Inflammatory macrophage (primary cell): ENCODE measurements around the gene SVOP.
"Not testable (repeated sequence)": the region's sequence is repeated elsewhere in the genome, so short reads cannot be mapped to it uniquely, and the experiment has no call there.

Experiments
- DNase-seq, 2 donors: peaks; one replicate each; pipeline ENCODE4 v3.0.0-alpha.2; 2020 to 2022
- total RNA-seq, 18 experiments: gene quantifications; one replicate each; lab custom pipeline; 2026; ENCODE audit warnings: mixed read lengths in 6 of 18, inconsistent platforms in 2 of 18; lab: John Stamatoyannopoulos, UW

Gene SVOP, protein sequence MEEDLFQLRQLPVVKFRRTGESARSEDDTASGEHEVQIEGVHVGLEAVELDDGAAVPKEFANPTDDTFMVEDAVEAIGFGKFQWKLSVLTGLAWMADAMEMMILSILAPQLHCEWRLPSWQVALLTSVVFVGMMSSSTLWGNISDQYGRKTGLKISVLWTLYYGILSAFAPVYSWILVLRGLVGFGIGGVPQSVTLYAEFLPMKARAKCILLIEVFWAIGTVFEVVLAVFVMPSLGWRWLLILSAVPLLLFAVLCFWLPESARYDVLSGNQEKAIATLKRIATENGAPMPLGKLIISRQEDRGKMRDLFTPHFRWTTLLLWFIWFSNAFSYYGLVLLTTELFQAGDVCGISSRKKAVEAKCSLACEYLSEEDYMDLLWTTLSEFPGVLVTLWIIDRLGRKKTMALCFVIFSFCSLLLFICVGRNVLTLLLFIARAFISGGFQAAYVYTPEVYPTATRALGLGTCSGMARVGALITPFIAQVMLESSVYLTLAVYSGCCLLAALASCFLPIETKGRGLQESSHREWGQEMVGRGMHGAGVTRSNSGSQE
- 0 to 0.16 (median 0.05) reads per million in 18 experiments for total RNA-seq

DNA sequence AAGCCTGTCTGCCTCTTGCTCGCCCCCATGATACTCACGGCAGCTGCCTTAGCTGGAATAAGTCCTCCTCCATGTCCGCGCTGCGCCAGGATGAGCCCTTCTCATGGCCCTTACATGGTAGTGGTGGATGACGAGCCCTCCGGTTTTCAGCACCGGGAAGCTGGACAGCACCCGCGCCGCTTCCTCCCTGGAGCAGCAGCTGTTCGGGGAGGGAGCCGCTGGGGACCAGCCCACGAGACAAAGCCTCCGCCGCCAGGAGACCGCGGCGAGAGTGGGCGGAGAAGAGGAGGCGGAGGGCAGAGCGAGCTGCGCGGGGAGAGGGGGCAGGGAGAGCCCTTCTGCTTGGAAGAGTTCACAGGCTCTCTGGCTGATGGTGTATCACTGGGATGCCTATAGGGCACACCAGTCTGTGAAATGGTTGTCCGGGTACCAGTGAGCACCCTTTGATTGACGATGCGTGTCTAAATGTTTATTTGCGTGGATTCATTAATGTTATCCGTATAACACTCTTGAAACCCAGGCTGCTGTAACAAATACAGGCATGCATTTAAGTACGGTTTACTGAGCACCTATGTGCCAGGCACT, at the start of gene SVOP:
Gene SVOP, minus strand, starts transcription at position 273 of the 585 bp plus-strand sequence. Its CDS starts 200 bp downstream, at position 73.
- DNase-seq, result peak; percentile 70 to 85

DNA sequence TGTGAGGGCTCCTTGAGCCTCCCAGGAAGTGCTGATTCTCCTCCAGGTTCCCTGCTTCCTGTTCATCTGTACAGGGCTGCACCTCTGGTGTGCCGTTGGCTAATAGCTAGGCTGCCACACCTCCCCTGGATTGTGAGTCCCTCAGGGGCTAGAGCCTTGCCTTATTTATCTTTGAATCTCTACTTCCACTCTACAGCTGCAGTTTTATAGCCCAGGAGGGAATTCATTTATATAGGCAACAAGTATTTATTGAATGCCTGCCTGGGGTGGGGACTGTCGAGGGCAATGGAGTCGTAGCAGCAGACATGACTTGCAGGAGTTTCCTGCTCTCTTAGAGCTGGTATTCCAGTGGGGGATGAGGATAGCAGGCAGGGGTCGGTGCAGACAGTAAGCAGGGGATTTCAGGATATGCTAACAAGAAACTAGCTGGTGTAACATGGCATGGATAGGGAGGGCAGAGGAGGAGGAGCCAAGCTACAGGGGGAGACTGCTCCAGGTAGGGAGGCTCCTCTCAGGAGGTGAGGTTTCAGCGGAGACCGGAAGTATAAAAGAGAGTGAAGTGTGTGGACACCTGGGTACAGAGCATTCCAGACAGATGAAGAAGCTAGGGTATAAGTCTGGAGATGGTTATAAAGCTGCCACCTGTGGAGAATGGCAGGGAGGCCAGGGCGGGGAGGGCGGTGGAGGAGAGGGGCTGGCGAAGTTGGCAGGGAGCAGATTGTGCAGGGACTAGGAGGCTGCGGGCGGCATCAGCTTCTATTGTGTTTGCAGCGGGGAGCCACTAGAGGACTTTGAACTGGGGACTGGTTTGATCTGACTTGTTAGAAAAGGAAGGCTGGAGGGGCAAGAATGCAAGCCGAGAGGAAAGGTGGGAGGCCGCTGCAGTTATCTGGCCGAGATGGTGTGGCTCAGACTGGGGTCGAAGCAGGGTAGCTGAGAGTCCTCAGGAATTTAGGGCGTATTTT, 48.7 kb upstream of the SVOP start:
- no peak for DNase-seq

DNA sequence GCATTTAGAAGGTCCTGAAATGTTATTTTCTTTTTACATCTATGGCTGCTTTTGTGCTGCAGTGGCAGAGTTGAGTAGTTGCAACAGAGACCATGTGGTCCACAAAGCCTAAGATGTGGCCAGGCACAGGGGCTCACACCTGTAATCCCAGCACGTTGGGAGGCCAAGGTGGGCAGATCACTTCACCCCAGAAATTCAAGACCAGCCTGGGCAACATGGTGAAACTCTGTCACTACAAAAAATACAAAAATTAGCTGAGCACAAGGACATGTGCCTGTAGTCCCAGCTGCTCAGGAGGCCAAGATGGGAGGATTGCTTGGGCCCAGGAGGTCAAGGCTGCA, 45.0 kb upstream of the SVOP start:
- no peak for DNase-seq

DNA sequence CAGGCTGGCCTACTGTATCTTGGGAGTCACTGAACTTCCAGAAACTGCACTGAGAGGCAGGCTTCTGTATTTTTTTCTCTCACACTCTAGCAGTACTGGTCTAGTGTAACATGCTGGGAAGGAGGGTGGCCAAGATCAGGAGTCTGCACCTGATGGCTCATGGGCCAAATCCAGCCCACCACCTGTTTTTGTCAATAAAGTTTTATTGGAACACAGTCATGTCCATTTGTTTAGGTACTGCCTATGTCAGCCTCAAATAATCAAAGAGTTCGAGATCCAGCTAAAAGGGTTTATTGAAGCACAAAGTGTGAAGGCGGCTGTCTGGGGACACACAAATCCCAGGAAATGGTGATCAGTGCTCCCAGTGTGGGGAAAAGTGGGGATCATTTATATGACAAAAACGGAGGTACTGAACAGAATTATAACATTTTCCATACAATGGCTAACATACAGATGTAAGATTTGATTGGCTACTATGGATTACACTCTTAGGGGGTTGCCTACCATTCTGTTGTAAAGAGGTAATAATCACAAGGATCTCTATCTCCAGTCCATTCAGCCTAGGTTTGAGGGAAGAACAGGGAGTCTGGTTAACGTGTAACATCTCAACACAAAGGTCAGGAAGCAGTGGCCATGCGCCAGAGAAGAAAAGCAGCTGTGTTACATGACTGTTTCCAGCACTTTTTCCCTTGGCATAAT, 44.4 kb upstream of the SVOP start:
- no peak for DNase-seq

DNA sequence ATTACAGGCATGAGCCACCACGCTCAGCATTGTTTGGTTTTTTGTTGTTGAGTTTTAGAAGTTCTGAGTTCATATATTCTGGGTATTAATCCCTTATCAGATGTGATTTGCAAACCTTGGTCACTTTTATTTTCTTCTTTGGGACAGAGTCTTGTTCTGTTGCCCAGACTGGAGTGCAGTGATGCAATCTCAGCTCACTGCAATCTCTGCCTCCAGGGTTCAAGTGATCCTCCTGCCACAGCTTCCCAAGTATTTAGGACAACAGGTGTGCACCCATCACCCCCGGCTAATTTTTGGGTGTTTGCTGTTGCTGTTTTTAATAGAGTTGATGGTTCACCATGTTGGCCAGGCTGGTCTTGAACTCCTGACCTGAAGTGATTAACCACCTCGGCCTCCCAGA, 43.3 kb upstream of the SVOP start:
- no peak for DNase-seq

DNA sequence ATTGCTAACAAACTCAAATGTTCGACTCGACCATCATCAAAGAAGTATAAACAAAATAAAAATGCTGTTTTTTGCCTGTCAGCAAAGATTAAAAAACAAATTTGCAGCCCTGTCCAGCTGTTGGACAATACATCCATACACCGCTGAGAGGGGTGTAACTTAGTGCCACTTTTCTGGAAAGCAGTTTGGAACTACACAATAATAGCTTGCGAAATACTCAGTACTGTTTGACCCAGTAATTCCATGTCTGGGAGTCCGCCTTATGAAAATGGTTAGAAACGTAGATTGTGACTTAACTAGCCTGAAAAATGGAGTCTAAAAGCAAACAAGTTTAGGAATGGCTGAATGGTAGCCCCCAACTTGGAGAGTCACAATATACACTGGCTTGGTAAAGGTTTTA, 37.9 kb upstream of the SVOP start:
- no peak for DNase-seq

DNA sequence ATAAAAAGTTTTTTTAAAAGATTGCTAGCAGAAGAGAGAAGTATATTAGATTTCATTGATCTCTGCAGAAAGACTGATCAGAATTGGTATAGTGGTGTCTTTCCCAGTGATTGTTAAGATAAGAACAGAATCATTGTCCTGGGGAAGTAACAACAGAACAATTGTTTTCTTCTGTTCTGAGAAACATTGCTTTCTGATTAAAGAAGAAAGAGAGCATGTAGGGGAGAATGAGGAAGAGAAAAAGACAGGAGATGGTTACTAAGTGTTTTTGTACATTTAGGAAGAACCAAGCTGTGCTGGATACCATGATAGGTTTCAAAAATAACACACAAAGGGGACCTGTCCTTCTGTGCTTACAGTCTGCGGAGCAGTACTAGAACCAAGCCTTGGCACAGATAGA, 36.5 kb upstream of the SVOP start:
- DNase-seq, result no peak

DNA sequence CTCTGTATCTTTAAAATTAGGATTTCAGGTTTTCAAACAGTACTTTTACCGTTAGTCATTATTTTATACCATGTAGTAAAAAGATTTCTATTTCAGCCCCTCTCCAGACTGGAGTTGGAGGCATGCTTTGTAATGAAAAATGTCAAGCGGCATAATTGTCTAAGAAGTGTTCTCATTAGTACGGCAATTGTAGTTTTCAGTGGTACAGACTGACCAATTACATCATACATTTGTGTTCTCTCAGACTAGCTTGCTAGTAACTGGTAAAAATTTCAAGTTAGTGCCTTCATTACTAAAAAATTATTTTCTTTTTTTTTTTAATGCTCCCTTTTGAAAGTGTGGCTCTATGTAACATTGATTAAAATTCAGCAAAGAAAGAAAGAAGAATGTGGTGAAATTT, 36.0 kb upstream of the SVOP start:
- no peak for DNase-seq

DNA sequence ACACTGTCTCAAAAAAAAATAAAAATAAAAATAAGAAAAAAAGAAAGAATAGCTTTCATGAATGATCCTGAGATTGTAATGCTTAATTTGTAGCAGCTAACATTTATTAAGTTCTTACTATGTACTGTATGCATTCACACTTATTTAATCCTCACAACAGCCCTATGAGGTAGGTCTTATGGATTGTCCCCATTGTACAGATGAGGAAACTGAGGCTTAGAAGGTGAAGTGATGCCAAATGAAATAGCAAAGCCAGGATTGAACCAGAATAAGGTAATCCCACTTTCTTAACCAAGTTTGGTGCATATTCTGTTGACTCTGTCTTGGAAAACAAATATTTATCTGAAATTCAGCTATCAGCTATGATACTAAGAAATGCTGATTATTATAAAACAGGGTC, 33.7 kb upstream of the SVOP start:
- no peak for DNase-seq

DNA sequence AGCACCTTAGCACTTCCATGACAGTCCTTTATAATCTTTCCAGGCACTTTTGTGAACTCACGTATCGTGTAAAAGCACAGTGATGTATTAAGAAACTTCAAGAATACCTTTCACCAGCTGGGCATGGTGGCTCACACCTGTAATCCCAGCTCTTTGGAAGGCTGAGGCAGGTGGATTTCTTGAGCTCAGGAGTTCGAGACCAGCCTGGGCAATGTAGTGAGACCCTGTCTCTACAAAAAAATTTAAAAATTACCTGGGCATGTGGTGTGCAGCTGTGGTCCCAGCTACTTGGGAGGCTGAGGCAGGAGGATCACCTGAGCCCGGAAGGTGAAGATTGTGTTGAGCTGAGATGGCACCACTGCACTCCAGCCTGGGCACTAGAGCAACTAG, 33.3 kb upstream of the SVOP start:
- DNase-seq, result not testable (repeated sequence)

DNA sequence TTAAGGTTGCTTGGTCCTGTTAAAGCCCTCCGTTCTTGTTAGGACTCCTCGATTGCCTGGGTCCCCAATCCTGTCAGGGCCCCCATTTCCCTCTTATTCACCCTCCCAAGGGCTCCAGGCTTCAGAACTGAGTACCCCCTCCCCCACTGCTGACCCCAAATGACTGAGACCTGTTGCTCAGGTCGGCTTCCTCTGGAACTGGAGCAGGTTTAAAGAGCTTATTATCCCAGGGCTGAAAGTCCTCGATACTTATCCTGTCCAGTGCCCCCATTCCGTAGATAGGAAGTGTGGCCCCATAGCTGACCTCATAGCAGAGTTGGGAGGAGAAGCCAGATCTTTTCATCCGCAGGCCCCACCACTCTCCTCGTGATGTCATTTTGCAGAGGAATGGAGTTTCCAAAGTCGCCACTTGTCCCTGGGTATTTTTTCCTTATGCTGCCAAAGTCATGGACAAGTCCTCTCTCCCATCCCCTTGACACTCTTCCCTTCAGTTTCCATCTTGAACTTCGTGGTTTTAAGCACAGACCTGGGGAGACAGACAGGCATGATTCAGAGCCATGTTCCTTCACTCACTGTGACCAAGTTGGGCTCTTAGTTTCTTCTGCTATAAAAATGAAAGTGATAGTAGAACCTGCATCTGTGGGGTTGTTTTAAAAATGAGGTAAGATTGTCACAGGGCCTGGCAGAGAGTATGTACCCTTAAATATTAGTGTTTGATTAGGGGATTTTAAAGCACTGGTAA, 32.7 kb upstream of the SVOP start:
- peak in 1 of 2 donors; percentile 13 for DNase-seq

DNA sequence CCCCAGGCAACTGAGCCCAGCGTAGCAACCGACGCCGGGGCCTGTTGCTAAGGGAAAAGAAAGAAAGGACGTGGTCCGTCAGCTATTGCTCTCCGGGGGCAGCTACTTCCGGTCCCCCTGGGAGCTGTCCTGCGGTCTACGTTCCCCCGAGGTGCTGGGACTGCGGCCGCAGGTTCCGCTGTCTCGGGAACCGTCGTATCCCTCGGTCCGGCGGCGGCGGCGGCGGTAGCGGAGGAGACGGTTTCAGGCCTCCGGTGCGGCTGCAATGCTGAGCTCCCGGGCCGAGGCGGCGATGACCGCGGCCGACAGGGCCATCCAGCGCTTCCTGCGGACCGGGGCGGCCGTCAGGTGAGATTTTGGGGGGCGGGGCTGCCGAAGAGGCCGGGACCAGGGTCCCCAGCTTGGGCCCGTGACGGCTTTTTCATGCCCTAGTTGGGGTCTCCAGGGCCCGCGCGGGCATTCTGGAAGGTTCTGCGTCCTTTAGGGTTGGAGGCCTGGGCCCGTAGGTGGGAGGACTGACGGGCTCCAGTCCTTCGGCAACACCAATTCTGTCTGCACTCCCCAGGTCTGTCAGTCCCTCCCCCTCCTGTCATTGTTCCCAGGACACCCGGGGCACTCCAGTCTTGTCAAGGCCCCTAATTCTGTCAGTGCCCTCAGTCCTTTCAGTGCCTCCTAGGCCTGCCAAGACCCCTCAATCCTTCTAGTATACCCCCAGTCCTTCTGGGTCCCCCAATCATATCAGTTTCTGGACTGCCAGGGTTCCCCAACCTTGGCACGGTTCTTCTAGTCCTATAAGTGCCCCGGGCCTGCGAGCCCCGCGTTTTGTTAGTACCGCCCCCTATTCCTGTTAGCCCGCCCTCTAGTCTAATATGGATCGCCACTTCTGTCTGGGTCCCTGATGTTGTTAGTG, 31.8 kb upstream of the SVOP start, which contains the start of gene USP30:
Gene USP30, plus strand, starts transcription at position 163 of the 910 bp plus-strand sequence. Its CDS starts 103 bp downstream, at position 266.
- peak; percentile 89 for DNase-seq

DNA sequence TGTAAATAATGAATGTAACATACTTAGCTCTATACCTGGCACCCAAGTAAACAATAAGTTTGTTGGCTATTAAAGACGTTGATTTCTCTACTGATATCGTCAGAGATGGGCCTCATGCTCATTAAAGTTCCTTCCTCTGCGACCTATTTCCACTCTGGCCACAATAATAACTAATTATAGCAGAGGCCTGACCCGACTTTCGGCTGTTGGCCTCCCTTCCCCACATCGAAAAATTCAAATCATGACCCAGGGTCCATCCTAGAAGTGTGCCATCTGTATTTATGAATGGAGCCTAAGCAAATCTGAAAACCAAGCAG, 31.2 kb upstream of the SVOP start:
- DNase-seq, result no peak

DNA sequence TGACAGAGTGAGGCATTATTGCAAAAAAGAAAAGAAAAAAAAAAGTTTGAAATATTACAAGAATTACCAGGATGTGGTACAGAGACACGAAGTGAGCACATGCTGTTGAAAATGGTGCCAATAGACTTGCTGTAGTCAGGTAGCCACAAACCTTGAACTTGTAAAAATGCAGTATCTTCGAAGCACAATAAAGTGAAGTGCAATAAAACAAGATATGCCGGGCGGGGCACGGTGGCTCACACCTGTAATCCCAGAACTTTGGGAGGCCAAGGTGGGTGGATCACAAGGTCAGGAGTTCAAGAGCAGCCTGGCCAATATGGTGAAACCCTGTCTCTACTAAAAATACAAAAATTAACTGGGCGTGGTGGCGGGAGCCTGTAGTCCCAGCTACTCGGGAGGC, 28.9 kb upstream of the SVOP start:
- peak in 1 of 2 donors; percentile 8 for DNase-seq

DNA sequence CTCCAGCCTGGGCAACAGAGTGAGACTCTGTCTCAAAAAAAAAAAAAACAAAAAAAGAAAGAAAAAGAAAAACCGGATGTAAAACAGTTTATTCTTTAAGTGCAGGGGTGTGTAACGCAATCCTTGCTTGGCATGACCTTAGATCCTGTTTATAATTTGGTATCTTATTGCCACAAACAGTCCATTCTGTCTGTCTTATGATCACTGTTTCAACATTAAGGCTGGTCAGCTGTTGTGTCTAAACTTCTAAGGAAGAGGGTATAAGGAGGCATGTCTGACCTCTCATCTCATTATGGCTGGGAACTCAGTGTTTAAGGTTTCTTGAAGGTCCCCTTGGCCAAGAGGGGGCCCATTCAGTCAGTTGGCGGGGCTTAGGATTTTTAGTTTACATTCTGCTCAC, 27.8 kb upstream of the SVOP start:
- DNase-seq, result peak; percentile 66 to 72

DNA sequence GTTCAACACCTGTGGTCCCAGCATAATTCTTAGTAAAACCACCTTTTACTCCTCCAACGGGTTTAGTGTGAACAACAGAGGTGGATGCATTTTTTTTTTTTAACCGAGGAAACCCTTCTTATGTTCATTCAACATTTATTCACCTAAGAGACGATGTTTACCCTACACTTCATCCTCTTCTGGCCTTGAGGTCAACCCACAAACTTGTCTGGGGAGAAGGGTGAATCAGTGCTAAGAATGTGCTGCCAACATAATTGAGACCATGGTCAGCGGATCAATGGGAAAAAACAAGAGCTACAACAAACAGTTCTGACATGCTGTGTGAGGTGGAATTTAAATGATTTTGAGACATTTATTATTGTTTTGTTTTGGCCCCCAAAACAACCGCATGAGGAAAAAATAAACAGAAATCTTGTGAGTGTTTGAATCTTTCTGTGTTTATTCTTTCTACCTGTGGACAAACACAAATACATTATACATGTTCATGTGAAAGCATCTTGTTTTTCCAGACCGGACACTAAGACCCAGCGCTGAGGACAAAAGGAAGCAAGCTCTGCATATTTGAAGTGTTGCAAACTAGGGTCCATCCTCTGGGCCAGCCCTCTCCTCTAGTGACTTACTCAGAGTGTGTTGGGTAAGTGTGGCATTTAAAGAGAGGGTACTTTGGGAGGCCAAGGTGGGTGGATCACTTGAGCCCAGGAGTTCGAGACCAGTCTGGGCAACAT, 26.4 kb upstream of the SVOP start:
- no peak for DNase-seq

DNA sequence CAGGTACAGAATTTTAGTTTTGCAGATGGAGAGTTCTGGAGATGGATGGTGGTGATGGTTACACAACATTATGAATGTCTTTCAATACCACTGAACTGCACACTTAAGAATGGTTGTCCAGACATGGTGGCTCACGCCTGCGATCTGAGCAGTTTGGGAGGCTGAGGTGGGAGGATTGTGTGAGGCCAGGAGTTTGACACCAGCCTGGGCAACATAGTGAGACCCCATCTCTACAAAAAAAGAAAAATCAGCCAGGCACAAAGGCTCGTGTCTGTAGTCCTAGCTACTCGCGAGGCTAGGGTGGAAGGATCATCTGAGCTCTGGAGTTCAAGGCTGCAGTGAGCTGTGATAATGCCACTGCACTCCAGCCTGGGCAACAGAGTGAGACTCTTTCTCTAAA, 23.4 kb upstream of the SVOP start:
- DNase-seq, result no peak

DNA sequence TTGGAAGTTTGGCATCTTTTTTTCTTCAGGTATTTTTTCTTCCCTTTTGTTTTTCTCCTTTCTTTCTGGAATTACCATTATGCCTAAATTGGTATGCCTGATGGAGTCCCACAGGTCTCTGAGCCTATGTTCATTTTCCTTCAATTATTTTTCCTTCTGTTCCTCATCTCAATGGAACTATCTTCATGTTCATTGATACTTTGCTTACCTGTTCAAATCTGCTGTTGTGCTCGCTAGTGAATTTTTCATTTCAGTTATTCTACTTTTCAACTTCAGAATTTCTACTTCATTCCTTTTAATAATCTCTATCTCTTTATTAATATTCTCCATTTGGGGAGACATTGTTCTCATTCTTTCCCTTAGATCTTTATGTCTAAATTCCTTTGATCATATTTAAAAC, 16.1 kb upstream of the SVOP start:
- no peak for DNase-seq
